Measurements from ENCODE around the gene FURIN. TPM values are rescaled to one million over a fixed set of nuclear protein-coding genes. Genes with fewer than 3 reads are reported as not detected.
"Not testable (repeated sequence)": the region's sequence is repeated elsewhere in the genome, so short reads cannot be mapped to it uniquely, and the experiment has no call there.

The FURIN gene
- total and polyA plus RNA-seq, 12 donors, result 29.5 to 82.5 (median 40.9) TPM

- Histone ChIP-seq H3K36me3 (peaks cover 5 to 86% (median 52%) of the 10 kb centered on the region in 9 donors), H3K4me1 (peaks cover 0 to 14% (median 5%) of the 10 kb centered on the region in 9 donors), H3K27ac (no peak overlapping the region), H3K4me3 (no peak overlapping the region), H3K27me3 (no peaks in the 10 kb centered on the region), H3K9me3 (no peaks in the 10 kb centered on the region)
- DNase-seq (peak in 1 of 2 donors; percentile 16), ATAC-seq (peak in 1 of 8 donors; percentile 25)
- TF ChIP-seq CTCF (IDR thresholded peaks at IDR 0.05), result peak in 3 of 9 donors; percentile 18 to 31 (median 18)
- 92 to 94% methylated on average over 33 of the region's 33 CpGs for WGBS, 2 donors
- intact Hi-C loops (cut with DNase I), result no loop called here
Measured at GRCh38 chr15:90893175-90894090, 25.0 kb downstream of the FURIN start.

- DNase-seq (no peak), ATAC-seq (peak in 7 of 8 donors; percentile 5 to 30 (median 22))
- H3K27me3 ChIP-seq, result no peaks in the 10 kb centered on the region
- H3K9me3 ChIP-seq, result no peaks in the 10 kb centered on the region
- TF ChIP-seq CTCF (IDR thresholded peaks at IDR 0.05), result no peak
- H3K4me1 ChIP-seq, result peaks cover 0 to 10% (median 5%) of the 10 kb centered on the region in 9 donors
- no peak overlapping the region for H3K27ac ChIP-seq
- peaks cover 5 to 64% (median 40%) of the 10 kb centered on the region in 9 donors for H3K36me3 ChIP-seq
- intact Hi-C loops (cut with DNase I), result loop anchor here in 1 of 10 donors (5.0 kb wide), 1 partner anchor 37 kb away; the partner anchor contains the start of gene HDDC3
- no peak overlapping the region for H3K4me3 ChIP-seq
- 35 to 42% methylated on average over 10 of the region's 10 CpGs for WGBS, 2 donors
Measured at GRCh38 chr15:90895571-90896117, 27.3 kb downstream of the FURIN start.

GRCh38 chr15:90897131-90897655, 28.8 kb downstream of the FURIN start:
- 90 to 97% methylated on average over 14 of the region's 14 CpGs for WGBS, 2 donors
- H3K27ac ChIP-seq, H3K27me3 ChIP-seq, H3K9me3 ChIP-seq, ATAC-seq, H3K4me3 ChIP-seq, DNase-seq: not testable (repeated sequence)
- intact Hi-C loops (cut with DNase I), result loop anchor here in 1 of 10 donors (5.0 kb wide), 1 partner anchor 35 kb away; the partner anchor contains the start of gene HDDC3
- Histone ChIP-seq H3K36me3 (peaks cover 5 to 48% (median 27%) of the 10 kb centered on the region in 9 donors), H3K4me1 (peaks cover 0 to 21% (median 12%) of the 10 kb centered on the region in 9 donors)

- H3K36me3 ChIP-seq, result peaks cover 0 to 27% (median 15%) of the 10 kb centered on the region in 9 donors
- peaks cover 6 to 31% (median 19%) of the 10 kb centered on the region in 9 donors for H3K4me1 ChIP-seq
- H3K27me3 ChIP-seq, result no peaks in the 10 kb centered on the region
- intact Hi-C loops (cut with DNase I), result loop anchor here in 5 of 10 donors (1.0 to 2.0 kb wide), 3 partner anchors 29 to 33 kb away; partner anchors contain the start of gene HDDC3 (in 3 of the 5)
- DNase-seq (no peak), ATAC-seq (peak in 1 of 8 donors; percentile 19)
- no peaks in the 10 kb centered on the region for H3K9me3 ChIP-seq
- peak overlapping the region; percentile 79 to 97 (median 92) for H3K27ac ChIP-seq
- no peak for TF ChIP-seq CTCF (IDR thresholded peaks at IDR 0.05)
- WGBS, 2 donors, result 49 to 54% methylated on average over 14 of the region's 14 CpGs
- peak overlapping the region in 9 of 10 donors; percentile 45 to 92 (median 82) for H3K4me3 ChIP-seq
Measured at GRCh38 chr15:90901175-90902039, 33.0 kb downstream of the FURIN start.

All from heart right ventricle (tissue), 16 donors.